Transverse colon (tissue), 4 donors: ENCODE data around the gene RBBP8NL.

Source experiments
- CTCF ChIP-seq, 5 experiments: fragments of 200-600 bp in 3 of 5; fragments of 450-650 bp in 2 of 5; sonication (generic) in 3 of 5; IDR thresholded peaks; 1 replicate in 2 of 5; 2 replicates in 3 of 5; pipeline ENCODE4 v1.5.1; 2016 to 2017; ENCODE audit warnings: antibody characterized with exemption in 5 of 5, inconsistent platforms in 3 of 5, mild to moderate bottlenecking in 2 of 5, moderate library complexity in 1 of 5
- EP300 ChIP-seq: sonication (generic); formaldehyde crosslinking; IDR thresholded peaks from one replicate; pipeline ENCODE4 v1.6.1; 2017; ENCODE audit warnings: antibody characterized with exemption, low read depth
- POLR2A ChIP-seq: fragments of 450-650 bp; IDR thresholded peaks from one replicate; pipeline ENCODE4 v1.6.1; 2016; ENCODE audit warnings: antibody characterized with exemption, mild to moderate bottlenecking, moderate library complexity
- POLR2AphosphoS5 ChIP-seq, 3 donors: sonication (generic); formaldehyde crosslinking; IDR thresholded peaks; one replicate each; pipeline ENCODE4 v1.6.1; 2016; ENCODE audit warnings: antibody characterized with exemption in 3 of 3

- TF ChIP-seq POLR2A = no peak
- no peak for TF ChIP-seq CTCF (IDR thresholded peaks at IDR 0.05)
- TF ChIP-seq EP300 = no peak
- no peak for TF ChIP-seq POLR2AphosphoS5 (IDR thresholded peaks at IDR 0.05)
These were observed 35.3 kb downstream of the RBBP8NL start for GRCh38 chr20:62392077-62392418.
